ENCODE results near the gene C1orf74.

DNA sequence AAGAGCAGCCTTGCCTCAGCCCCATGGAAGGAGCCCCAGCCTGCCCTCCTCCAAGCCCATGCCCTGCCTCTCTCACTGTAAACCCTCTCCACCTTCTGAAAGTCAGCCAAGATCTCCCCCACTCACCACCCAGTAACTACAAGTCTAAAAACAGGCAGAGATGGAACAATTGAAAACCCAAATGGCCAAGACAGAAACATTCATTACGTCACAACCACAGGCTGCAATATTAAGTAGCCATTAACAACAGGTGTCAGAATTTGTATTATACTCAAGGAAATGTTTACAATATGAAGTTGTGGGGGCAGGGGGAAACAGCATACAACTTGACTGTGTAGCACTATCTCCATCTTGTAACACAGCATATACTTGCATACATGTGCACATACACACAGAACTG, 19.2 kb upstream of the C1orf74 start:
- TF ChIP-seq CTCF (IDR thresholded peaks at IDR 0.05) (no peak), POLR2A (IDR thresholded peaks at IDR 0.05) (no peak)
